ENCODE measurements around the gene OR56A5.
"Not testable (repeated sequence)": the region's sequence is repeated elsewhere in the genome, so short reads cannot be mapped to it uniquely, and the experiment has no call there.

OR56A5 gene

GRCh38 chr11:5967708-5968107 is 586 bp downstream of the OR56A5 start:
- Histone ChIP-seq H3K36me3 (ENCODE audit: insufficient read depth, low read length) (no peaks in the 10 kb centered on the region), H3K9me3 (ENCODE audit: low read length) (no peaks in the 10 kb centered on the region), H3K4me3 (ENCODE audit: low read length) (no peak overlapping the region), H2AFZ (ENCODE audit: low read depth, low read length) (no peak overlapping the region), H3K27me3 (ENCODE audit: insufficient read depth, low read length) (no peaks in the 10 kb centered on the region), H3K4me1 (ENCODE audit: insufficient read depth, low read length) (no peaks in the 10 kb centered on the region)

- no peaks in the 10 kb centered on the region for H3K4me1 ChIP-seq (ENCODE audit: insufficient read depth, low read length)
Observed at GRCh38 chr11:5966958-5967357, 1.3 kb downstream of the OR56A5 start.

GRCh38 chr11:5960704-5961320 is 7.5 kb downstream of the OR56A5 start:
- H3K4me1 ChIP-seq (ENCODE audit: insufficient read depth, low read length); H3K9me3 ChIP-seq (ENCODE audit: low read length); H3K4me3 ChIP-seq (ENCODE audit: low read length); H3K36me3 ChIP-seq (ENCODE audit: insufficient read depth, low read length); H3K27me3 ChIP-seq (ENCODE audit: insufficient read depth, low read length); H2AFZ ChIP-seq (ENCODE audit: low read depth, low read length): not testable (repeated sequence)

More at GRCh38 chr11:5966958-5967357, 1.3 kb downstream of the OR56A5 start:
- no peaks in the 10 kb centered on the region for H3K27me3 ChIP-seq (ENCODE audit: insufficient read depth, low read length)
- H3K36me3 ChIP-seq (ENCODE audit: insufficient read depth, low read length) = no peaks in the 10 kb centered on the region
- H2AFZ ChIP-seq (ENCODE audit: low read depth, low read length) = no peak overlapping the region
- H3K4me3 ChIP-seq (ENCODE audit: low read length) = no peak overlapping the region
- H3K9me3 ChIP-seq (ENCODE audit: low read length) = no peaks in the 10 kb centered on the region

GRCh38 chr11:5955586-5955985 is 12.7 kb downstream of the OR56A5 start:
- H3K36me3 ChIP-seq (ENCODE audit: insufficient read depth, low read length) = no peaks in the 10 kb centered on the region
- no peak overlapping the region for H2AFZ ChIP-seq (ENCODE audit: low read depth, low read length)
- H3K27me3 ChIP-seq (ENCODE audit: insufficient read depth, low read length) = no peaks in the 10 kb centered on the region
- no peaks in the 10 kb centered on the region for H3K4me1 ChIP-seq (ENCODE audit: insufficient read depth, low read length)
- no peak overlapping the region for H3K4me3 ChIP-seq (ENCODE audit: low read length)
- H3K9me3 ChIP-seq (ENCODE audit: low read length) = no peaks in the 10 kb centered on the region

GRCh38 chr11:5941951-5942350 is 26.3 kb downstream of the OR56A5 start, which contains the start of gene OR56A3:
Gene OR56A3 (plus strand): TSS chr11:5942251. CDS start chr11:5947347, 5,096 bp downstream.
- Histone ChIP-seq H3K36me3 (ENCODE audit: insufficient read depth, low read length) (no peaks in the 10 kb centered on the region), H3K4me1 (ENCODE audit: insufficient read depth, low read length) (no peaks in the 10 kb centered on the region), H2AFZ (ENCODE audit: low read depth, low read length) (no peak within 1 kb of the TSS), H3K27me3 (ENCODE audit: insufficient read depth, low read length) (no peaks in the 10 kb centered on the region), H3K9me3 (ENCODE audit: low read length) (no peaks in the 10 kb centered on the region), H3K4me3 (ENCODE audit: low read length) (no peak within 1 kb of the TSS)

GRCh38 chr11:5940748-5941147 is 27.5 kb downstream of the OR56A5 start:
- Histone ChIP-seq H3K36me3 (ENCODE audit: insufficient read depth, low read length) (no peaks in the 10 kb centered on the region), H3K9me3 (ENCODE audit: low read length) (no peaks in the 10 kb centered on the region), H3K27me3 (ENCODE audit: insufficient read depth, low read length) (no peaks in the 10 kb centered on the region), H2AFZ (ENCODE audit: low read depth, low read length) (no peak overlapping the region), H3K4me1 (ENCODE audit: insufficient read depth, low read length) (no peaks in the 10 kb centered on the region), H3K4me3 (ENCODE audit: low read length) (no peak overlapping the region)

GRCh38 chr11:5938603-5938965 is 29.7 kb downstream of the OR56A5 start:
- H2AFZ ChIP-seq (ENCODE audit: low read depth, low read length) = no peak overlapping the region
- no peaks in the 10 kb centered on the region for H3K9me3 ChIP-seq (ENCODE audit: low read length)
- no peak overlapping the region for H3K4me3 ChIP-seq (ENCODE audit: low read length)
- no peaks in the 10 kb centered on the region for H3K27me3 ChIP-seq (ENCODE audit: insufficient read depth, low read length)
- no peaks in the 10 kb centered on the region for H3K36me3 ChIP-seq (ENCODE audit: insufficient read depth, low read length)
- no peaks in the 10 kb centered on the region for H3K4me1 ChIP-seq (ENCODE audit: insufficient read depth, low read length)

- Histone ChIP-seq H3K4me3 (ENCODE audit: low read length) (no peak overlapping the region), H3K27me3 (ENCODE audit: insufficient read depth, low read length) (no peaks in the 10 kb centered on the region), H3K36me3 (ENCODE audit: insufficient read depth, low read length) (no peaks in the 10 kb centered on the region), H3K4me1 (ENCODE audit: insufficient read depth, low read length) (no peaks in the 10 kb centered on the region), H3K9me3 (ENCODE audit: low read length) (no peaks in the 10 kb centered on the region), H2AFZ (ENCODE audit: low read depth, low read length) (no peak overlapping the region)
Observed at GRCh38 chr11:5937868-5938602, 30.3 kb downstream of the OR56A5 start.

GRCh38 chr11:5933116-5933515 is 35.2 kb downstream of the OR56A5 start:
- Histone ChIP-seq H3K4me1 (ENCODE audit: insufficient read depth, low read length) (no peaks in the 10 kb centered on the region), H3K9me3 (ENCODE audit: low read length) (no peaks in the 10 kb centered on the region), H3K27me3 (ENCODE audit: insufficient read depth, low read length) (no peaks in the 10 kb centered on the region), H3K36me3 (ENCODE audit: insufficient read depth, low read length) (no peaks in the 10 kb centered on the region), H2AFZ (ENCODE audit: low read depth, low read length) (no peak overlapping the region), H3K4me3 (ENCODE audit: low read length) (no peak overlapping the region)

GRCh38 chr11:5932671-5933070 is 35.6 kb downstream of the OR56A5 start:
- Histone ChIP-seq H3K4me3 (ENCODE audit: low read length) (no peak overlapping the region), H3K4me1 (ENCODE audit: insufficient read depth, low read length) (no peaks in the 10 kb centered on the region), H2AFZ (ENCODE audit: low read depth, low read length) (no peak overlapping the region), H3K36me3 (ENCODE audit: insufficient read depth, low read length) (no peaks in the 10 kb centered on the region), H3K27me3 (ENCODE audit: insufficient read depth, low read length) (no peaks in the 10 kb centered on the region), H3K9me3 (ENCODE audit: low read length) (no peaks in the 10 kb centered on the region)

GRCh38 chr11:5931061-5931460 is 37.2 kb downstream of the OR56A5 start:
- no peak overlapping the region for H2AFZ ChIP-seq (ENCODE audit: low read depth, low read length)
- no peak overlapping the region for H3K4me3 ChIP-seq (ENCODE audit: low read length)
- H3K4me1 ChIP-seq (ENCODE audit: insufficient read depth, low read length) = no peaks in the 10 kb centered on the region
- no peaks in the 10 kb centered on the region for H3K27me3 ChIP-seq (ENCODE audit: insufficient read depth, low read length)
- no peaks in the 10 kb centered on the region for H3K36me3 ChIP-seq (ENCODE audit: insufficient read depth, low read length)
- H3K9me3 ChIP-seq (ENCODE audit: low read length) = no peaks in the 10 kb centered on the region

- no peaks in the 10 kb centered on the region for H3K4me1 ChIP-seq (ENCODE audit: insufficient read depth, low read length)
- H3K4me3 ChIP-seq (ENCODE audit: low read length) = no peak overlapping the region
- no peaks in the 10 kb centered on the region for H3K9me3 ChIP-seq (ENCODE audit: low read length)
Observed at GRCh38 chr11:5930614-5931013, 37.7 kb downstream of the OR56A5 start.

GRCh38 chr11:5929571-5930368 is 38.5 kb downstream of the OR56A5 start:
- Histone ChIP-seq H3K36me3 (ENCODE audit: insufficient read depth, low read length) (no peaks in the 10 kb centered on the region), H3K9me3 (ENCODE audit: low read length) (no peaks in the 10 kb centered on the region), H3K4me1 (ENCODE audit: insufficient read depth, low read length) (no peaks in the 10 kb centered on the region), H3K4me3 (ENCODE audit: low read length) (no peak overlapping the region), H2AFZ (ENCODE audit: low read depth, low read length) (no peak overlapping the region), H3K27me3 (ENCODE audit: insufficient read depth, low read length) (no peaks in the 10 kb centered on the region)

More at GRCh38 chr11:5930614-5931013, 37.7 kb downstream of the OR56A5 start:
- H3K27me3 ChIP-seq (ENCODE audit: insufficient read depth, low read length) = no peaks in the 10 kb centered on the region
- H2AFZ ChIP-seq (ENCODE audit: low read depth, low read length) = no peak overlapping the region
- H3K36me3 ChIP-seq (ENCODE audit: insufficient read depth, low read length) = no peaks in the 10 kb centered on the region

Data from neuron (in vitro differentiated cells).